Activated T-cell treated with anti-CD3 and anti-CD28 coated beads, Interleukin-2, amount 50 U/mL, for 4 hours (primary cell): ENCODE results near the gene CDT1. TPM values are rescaled to one million over a fixed set of nuclear protein-coding genes. Genes with fewer than 3 reads are reported as not detected.

Experiments
- ATAC-seq, 2 donors: fragments of 200-7000 bp; cut with Tn5 transposase; one replicate each; pipeline ENCODE4 v1.10.0; 2021
- DNase-seq: peaks from one replicate; pipeline ENCODE4 v3.0.0-alpha.2; 2020
- H3K27me3 Mint-ChIP-seq: one replicate; pipeline ENCODE4 v1.8.0; 2021; ENCODE audit warnings: low read depth, mixed read lengths
- H3K36me3 Mint-ChIP-seq: one replicate; pipeline ENCODE4 v1.8.0; 2022; ENCODE audit warnings: mixed read lengths; ENCODE audit not compliant: insufficient read depth
- H3K4me1 Mint-ChIP-seq: one replicate; pipeline ENCODE4 v1.8.0; 2021; ENCODE audit warnings: low read depth, mixed read lengths
- H3K4me3 Mint-ChIP-seq: one replicate; pipeline ENCODE4 v1.8.0; 2021; ENCODE audit warnings: mild to moderate bottlenecking, moderate library complexity, mixed read lengths
- H3K9me3 Mint-ChIP-seq: one replicate; pipeline ENCODE4 v1.8.0; 2021; ENCODE audit warnings: mixed read lengths
- total RNA-seq, 3 donors: library from RNA; stranded (reverse); gene quantifications; one replicate each; pipeline ENCODE4 v1.2.1, GENCODE V29; 2021

Gene CDT1
- total RNA-seq, 3 donors from 2014 or later, result 81.0 to 96.4 (median 87.2) TPM

DNA sequence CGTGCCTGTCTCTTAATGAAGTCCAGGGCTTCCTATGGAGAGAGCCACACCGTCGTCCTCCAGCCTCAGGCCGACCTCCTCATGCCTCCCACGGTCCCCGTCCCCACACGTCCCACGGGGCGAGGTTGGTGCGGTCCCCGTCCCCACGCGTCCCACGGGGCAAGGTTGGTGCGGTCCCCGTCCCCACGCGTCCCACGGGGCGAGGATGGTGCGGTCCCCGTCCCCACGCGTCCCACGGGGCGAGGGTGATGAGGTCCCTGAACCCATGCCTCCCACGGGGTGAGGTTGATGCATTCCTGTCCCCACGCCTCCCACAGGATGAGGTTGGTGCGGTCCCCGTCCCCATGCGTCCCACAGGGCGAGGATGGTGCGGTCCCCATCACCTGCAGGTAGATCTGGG, 32.2 kb downstream of the CDT1 start:
- DNase-seq (no peak), ATAC-seq (no peak)
- Mint-ChIP-seq H3K36me3 (peaks cover 3% of the 10 kb centered on the region), H3K27me3 (no peaks in the 10 kb centered on the region), H3K4me3 (no peak overlapping the region), H3K4me1 (no peaks in the 10 kb centered on the region), H3K9me3 (no peaks in the 10 kb centered on the region)

DNA sequence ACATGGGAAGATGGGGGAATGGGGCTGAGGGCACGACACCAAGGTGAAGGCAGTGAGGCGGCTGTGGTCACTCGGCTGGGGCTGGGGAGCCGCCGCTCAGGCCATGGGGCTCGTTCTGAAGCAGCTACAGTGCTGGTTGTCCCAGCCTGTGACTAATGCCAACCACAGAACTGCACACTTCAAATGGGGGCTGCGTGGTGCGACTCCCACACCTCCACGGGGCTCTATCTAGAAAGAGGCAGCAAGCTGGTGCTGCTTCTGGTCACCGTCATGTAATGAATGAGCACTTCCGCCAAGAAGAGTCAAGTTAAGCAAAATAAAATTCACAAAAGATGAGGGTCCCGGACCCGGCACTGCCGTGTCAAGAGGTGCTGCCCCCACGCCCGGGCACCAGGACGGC, 33.2 kb downstream of the CDT1 start:
- DNase-seq (no peak), ATAC-seq (no peak)
- no peak overlapping the region for H3K4me3 Mint-ChIP-seq
- no peaks in the 10 kb centered on the region for H3K9me3 Mint-ChIP-seq
- peaks cover 3% of the 10 kb centered on the region for H3K36me3 Mint-ChIP-seq
- H3K27me3 Mint-ChIP-seq, result no peaks in the 10 kb centered on the region
- no peaks in the 10 kb centered on the region for H3K4me1 Mint-ChIP-seq

DNA sequence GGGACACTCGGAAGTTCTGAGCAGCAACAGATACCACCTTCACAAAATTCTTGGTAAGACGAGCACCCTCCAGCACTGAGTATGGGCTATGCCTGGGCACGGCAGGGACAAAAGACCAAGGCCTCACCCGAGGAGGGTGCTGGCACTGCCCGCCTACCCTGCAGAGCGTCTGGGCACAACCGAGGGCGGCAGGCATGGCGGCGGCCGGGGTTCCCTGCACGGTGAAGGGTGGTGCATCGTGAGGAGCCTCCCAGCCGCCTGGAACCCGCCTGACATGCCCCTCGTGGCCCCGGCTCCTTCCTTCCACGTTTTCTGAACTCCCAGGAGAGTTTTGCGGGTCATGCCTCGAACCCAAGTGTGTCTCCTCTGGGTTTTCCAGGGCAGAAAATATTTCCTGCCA, 34.2 kb downstream of the CDT1 start:
- Mint-ChIP-seq H3K9me3 (no peaks in the 10 kb centered on the region), H3K4me1 (no peaks in the 10 kb centered on the region), H3K4me3 (no peak overlapping the region), H3K36me3 (peaks cover 3% of the 10 kb centered on the region), H3K27me3 (no peaks in the 10 kb centered on the region)
- no peak for ATAC-seq
- DNase-seq, result no peak

DNA sequence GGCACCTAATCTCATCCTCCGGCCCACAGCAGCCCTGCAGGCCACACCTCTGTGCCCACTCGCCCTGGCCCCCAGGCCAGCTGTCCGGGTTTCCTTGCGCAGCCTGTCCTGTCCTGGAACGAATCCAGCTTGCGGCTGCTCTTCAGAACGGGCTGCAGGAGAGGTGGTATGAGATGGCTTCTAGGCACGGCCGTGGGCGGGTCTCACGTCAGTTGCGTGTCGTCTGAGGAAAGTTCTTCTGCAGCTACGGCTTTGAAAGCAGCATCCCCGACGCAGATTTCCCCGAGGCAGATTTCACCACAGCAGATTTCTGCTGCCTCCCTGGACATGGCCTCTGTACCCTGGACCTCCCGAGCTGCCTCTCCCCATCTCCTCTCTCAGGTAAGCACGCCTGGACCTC, 35.0 kb downstream of the CDT1 start:
- no peak overlapping the region for H3K4me3 Mint-ChIP-seq
- H3K27me3 Mint-ChIP-seq, result no peaks in the 10 kb centered on the region
- H3K36me3 Mint-ChIP-seq, result peaks cover 3% of the 10 kb centered on the region
- H3K4me1 Mint-ChIP-seq, result no peaks in the 10 kb centered on the region
- ATAC-seq (no peak), DNase-seq (no peak)
- no peaks in the 10 kb centered on the region for H3K9me3 Mint-ChIP-seq

DNA sequence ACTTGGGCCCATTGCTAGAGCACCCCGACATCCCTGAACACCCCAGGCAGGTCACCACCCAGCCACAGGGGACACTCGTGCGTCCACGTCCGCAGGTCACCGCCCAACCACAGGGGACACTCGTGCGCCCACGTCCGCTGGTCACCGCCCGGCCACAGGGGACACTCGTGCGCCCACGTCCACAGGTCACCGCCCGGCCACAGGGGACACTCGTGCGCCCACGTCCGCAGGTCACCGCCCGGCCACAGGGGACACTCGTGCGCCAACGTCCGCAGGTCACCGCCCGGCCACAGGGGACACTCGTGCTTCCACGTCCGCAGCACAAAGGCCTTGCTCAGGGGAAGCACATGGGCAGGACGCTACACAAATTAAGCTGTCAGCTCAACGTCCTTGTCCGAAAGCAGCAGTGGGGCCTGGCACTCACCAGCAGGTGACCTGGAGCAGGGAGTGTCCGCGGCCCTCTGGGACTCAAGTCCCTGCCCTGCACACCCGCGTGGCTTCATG, 35.5 kb downstream of the CDT1 start:
- ATAC-seq, result no peak
- no peak overlapping the region for H3K4me3 Mint-ChIP-seq

DNA sequence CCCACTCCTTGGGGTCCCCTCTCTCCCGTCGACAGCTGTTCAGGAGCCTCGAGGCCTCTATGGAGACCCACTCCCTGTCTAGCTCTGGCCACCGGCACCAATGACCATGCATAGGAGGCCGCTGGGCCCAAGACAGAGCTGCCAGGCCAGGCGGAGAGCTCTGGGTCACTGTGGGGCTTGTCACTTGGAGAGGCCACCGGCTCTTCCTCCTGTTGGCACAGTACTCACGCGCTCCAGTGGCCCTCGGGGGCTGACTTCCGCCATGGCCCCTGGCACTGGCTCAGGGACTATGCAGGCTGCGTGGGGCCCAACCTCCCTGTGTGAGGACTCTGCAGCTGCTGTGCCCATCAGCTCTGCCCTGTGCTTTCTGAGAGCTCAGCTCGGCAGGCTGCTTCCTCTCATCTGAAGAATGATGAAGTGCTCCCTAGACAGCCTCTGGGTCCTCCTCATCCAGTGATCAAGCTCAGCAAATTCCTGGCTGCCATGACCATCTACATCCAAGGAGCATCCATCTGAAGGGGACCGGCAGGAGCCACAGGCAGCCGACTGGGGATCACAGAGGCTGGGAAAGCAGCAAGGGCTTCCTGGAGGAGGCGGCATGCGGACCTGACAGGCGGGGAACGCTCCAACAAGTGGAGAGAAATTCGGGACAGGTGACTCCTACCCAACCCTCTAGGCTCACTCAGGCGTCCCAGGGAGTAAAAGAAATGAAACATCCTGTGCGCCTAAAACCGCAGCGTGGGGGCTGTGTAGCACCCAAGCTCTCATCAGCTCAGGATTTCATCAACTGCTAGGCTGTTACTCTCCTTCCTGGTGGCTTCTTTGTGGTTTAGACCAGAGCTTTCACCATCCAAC, 36.4 kb downstream of the CDT1 start:
- no peaks in the 10 kb centered on the region for H3K27me3 Mint-ChIP-seq
- H3K4me3 Mint-ChIP-seq, result no peak overlapping the region
- H3K36me3 Mint-ChIP-seq, result peaks cover 3% of the 10 kb centered on the region
- DNase-seq (no peak), ATAC-seq (no peak)
- H3K4me1 Mint-ChIP-seq, result no peaks in the 10 kb centered on the region
- no peaks in the 10 kb centered on the region for H3K9me3 Mint-ChIP-seq

More for the DNA sequence above, 35.5 kb downstream of the CDT1 start:
- Mint-ChIP-seq H3K36me3 (peaks cover 3% of the 10 kb centered on the region), H3K9me3 (no peaks in the 10 kb centered on the region), H3K27me3 (no peaks in the 10 kb centered on the region), H3K4me1 (no peaks in the 10 kb centered on the region)
- no peak for DNase-seq

DNA sequence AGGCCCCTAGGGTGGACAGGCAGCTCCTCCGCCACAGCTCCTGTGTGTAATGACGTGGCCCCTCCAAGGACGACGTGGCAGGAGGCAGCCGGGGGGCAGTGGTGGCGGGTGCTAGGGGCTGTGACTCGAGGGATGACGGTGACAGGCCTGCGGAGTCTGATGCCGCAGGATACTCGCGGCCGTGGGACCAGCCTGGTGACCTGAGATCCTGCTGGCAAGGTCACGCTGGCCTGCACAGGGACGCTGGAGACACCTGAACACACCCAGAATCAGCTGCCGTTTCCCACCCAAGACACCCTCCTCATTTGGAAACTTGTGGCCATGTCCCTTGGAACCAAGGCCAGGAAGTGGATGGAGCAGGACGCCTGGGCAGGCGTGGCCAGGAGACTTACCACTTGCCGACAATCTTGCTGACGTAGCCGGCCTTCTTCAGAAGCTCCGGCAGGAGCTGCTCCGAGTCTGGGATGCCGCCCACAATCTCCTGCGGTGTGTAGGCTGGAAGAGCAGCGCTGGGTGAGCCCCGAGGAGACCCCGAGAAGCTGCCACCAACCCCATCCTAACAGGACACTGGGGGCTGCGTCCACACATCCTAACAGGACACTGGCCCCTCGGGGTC, 37.1 kb downstream of the CDT1 start:
- H3K4me1 Mint-ChIP-seq, result no peaks in the 10 kb centered on the region
- no peak overlapping the region for H3K4me3 Mint-ChIP-seq
- DNase-seq (no peak), ATAC-seq (no peak)
- no peaks in the 10 kb centered on the region for H3K27me3 Mint-ChIP-seq
- no peaks in the 10 kb centered on the region for H3K9me3 Mint-ChIP-seq
- no peaks in the 10 kb centered on the region for H3K36me3 Mint-ChIP-seq

DNA sequence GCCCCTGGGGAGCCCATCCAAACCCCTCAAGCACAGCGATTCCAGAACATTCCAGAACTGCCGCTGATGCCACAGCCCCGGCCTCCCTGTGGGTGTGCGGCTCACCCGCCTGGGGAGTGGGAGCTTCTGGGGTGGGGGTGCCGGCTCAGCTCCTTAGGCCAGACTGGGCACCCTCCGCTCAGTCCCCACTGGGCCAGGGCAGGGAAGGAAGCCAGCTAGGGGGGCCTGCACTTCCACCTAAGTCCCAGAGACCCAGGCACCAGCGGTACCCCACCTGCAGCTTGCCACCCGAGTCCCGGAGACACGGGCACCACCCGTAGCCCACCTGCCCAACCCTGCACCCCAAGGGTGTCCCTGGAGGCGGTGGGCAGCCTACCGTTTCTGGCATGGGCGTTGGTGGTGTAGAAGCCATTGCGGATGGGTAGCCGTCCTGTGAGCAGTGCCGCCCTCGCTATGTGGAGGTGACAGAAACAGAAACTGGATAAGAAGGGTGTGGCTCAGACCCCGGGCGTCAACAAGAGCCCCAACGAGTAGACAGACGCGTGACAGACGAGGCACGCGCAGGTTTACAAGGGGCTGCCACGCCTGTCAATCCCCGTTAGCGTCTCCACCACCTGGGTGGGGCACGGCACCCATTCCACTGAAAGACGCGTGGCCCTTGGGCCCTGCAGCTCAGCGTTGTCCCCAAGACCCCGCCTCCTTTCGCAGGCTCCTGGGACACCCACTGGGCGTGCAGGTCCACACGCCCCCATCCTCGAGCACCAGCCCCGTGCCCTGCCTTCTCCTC, 38.1 kb downstream of the CDT1 start:
- ATAC-seq (no peak), DNase-seq (no peak)
- Mint-ChIP-seq H3K9me3 (no peaks in the 10 kb centered on the region), H3K27me3 (no peaks in the 10 kb centered on the region), H3K36me3 (no peaks in the 10 kb centered on the region), H3K4me1 (no peaks in the 10 kb centered on the region), H3K4me3 (no peak overlapping the region)

DNA sequence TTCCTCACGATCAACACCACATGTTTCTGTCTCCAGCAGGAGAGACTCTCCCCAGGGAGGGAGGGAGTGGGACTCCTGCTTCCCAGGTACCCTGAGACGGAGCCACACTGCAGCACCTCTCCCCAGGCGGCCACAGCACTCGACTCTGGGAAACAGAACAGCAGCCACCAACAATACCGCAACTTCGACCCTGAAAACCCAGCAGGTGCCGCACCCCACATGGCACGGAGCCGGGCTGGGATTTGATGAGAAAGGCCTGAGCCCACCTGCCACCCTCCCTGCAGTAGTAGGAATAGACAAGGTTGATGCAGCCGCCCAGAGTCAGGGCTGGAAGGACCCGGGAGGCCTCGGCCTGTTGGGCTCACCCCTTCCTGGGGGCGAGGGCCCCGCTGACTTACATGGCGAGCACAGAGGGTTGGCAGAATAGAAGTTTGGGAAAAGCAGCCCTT, 38.7 kb downstream of the CDT1 start:
- H3K36me3 Mint-ChIP-seq, result no peaks in the 10 kb centered on the region

DNA sequence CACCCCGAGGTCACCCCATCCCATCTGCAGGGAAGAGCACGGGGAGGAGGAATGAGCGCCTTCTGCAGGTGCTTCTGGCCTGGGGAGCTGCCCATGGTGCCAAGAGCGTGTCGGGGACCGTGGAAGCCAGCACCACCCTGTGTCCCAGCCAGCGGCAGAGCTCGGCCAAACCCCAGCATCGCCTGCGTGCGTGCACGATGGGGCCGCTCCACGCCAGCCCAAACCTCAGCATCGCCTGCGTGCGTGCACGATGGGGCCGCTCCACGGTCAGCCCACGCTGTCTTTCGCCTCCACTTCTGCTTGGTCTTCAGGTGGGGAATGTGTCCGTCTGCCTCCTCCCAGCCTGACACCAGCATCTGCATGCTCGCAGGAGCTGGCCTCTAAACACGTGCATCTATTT, 39.2 kb downstream of the CDT1 start:
- no peaks in the 10 kb centered on the region for H3K4me1 Mint-ChIP-seq
- H3K36me3 Mint-ChIP-seq, result no peaks in the 10 kb centered on the region
- no peaks in the 10 kb centered on the region for H3K9me3 Mint-ChIP-seq
- no peak for ATAC-seq
- H3K4me3 Mint-ChIP-seq, result no peak overlapping the region
- no peak for DNase-seq
- H3K27me3 Mint-ChIP-seq, result no peaks in the 10 kb centered on the region

More for the DNA sequence above, 38.7 kb downstream of the CDT1 start:
- no peaks in the 10 kb centered on the region for H3K9me3 Mint-ChIP-seq
- DNase-seq, result no peak
- no peak overlapping the region for H3K4me3 Mint-ChIP-seq
- no peaks in the 10 kb centered on the region for H3K27me3 Mint-ChIP-seq
- H3K4me1 Mint-ChIP-seq, result no peaks in the 10 kb centered on the region
- ATAC-seq, result no peak

DNA sequence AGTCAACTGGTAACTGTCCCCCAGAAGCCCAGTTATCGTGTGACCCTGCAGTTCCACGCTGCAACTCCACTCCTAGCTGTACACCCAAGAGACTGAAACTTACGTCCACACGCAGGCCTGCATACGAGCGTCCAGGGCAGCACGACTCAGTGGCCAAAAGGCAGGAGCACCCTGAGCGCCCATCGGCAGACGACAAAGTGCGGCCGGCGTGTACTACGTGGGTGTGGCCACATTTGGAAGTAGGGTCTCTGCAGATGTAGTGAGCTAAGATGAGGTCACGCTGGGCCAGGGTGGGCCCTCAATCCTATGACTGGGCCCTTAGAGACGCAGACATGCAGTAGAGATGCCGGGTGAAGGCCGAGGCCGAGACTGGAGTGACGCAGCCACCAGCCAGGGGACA, 39.7 kb downstream of the CDT1 start:
- Mint-ChIP-seq H3K4me3 (no peak overlapping the region), H3K4me1 (no peaks in the 10 kb centered on the region), H3K36me3 (no peaks in the 10 kb centered on the region), H3K9me3 (no peaks in the 10 kb centered on the region), H3K27me3 (no peaks in the 10 kb centered on the region)
- DNase-seq (no peak), ATAC-seq (no peak)

DNA sequence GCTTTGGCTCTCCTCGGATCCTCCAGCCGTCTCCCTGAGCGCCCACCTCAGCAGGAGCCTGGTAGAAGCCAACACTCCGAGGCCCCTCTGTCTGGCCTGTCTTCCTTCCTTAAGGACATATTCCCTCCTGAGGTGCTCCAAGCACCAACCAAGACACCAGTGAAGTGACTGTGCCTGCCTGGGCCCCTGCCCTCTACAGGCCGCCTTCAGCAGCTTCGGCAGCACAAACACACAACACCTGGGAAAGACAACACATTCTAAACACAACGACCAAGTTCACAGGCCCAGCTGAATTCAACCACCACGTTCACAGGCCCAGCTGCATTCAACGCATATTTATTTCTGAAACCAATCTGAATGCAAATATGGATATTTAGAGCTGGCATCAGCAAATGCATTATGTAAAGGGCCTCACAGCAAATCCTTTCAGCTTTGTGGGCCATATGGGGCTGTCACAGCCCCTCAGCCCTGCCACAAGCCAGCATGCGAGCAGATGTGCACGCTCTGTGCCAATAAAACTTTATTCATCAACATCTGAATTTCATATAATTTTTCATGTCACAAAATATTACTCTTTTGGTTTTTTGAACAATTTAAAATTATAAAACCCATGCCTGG, 40.9 kb downstream of the CDT1 start:
- Mint-ChIP-seq H3K4me3 (no peak overlapping the region), H3K9me3 (no peaks in the 10 kb centered on the region), H3K27me3 (no peaks in the 10 kb centered on the region), H3K36me3 (no peaks in the 10 kb centered on the region), H3K4me1 (no peaks in the 10 kb centered on the region)
- ATAC-seq, result no peak
- no peak for DNase-seq

DNA sequence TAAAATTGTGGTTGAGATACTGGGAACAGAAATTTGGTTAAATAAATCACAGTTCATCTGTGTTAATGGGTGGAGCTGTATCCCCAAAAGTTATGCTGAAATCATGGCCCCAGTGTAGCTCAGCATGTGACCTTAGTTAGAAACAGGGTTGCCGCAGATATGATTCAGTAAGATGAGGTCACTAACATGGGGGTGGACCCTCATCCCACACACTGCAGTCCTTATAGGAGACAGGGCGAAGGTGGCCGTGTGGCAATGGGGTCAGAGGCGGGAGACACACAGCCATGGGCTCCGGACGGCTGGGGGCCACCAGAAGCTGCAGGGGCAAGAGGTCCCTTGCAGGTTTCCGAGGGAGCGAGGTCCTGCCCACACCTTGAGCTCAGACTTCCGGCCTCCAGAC, 42.5 kb downstream of the CDT1 start:
- ATAC-seq (no peak), DNase-seq (no peak)
- H3K27me3 Mint-ChIP-seq, result no peaks in the 10 kb centered on the region
- no peak overlapping the region for H3K4me3 Mint-ChIP-seq
- no peaks in the 10 kb centered on the region for H3K4me1 Mint-ChIP-seq
- H3K9me3 Mint-ChIP-seq, result no peaks in the 10 kb centered on the region
- H3K36me3 Mint-ChIP-seq, result peaks cover 3% of the 10 kb centered on the region

DNA sequence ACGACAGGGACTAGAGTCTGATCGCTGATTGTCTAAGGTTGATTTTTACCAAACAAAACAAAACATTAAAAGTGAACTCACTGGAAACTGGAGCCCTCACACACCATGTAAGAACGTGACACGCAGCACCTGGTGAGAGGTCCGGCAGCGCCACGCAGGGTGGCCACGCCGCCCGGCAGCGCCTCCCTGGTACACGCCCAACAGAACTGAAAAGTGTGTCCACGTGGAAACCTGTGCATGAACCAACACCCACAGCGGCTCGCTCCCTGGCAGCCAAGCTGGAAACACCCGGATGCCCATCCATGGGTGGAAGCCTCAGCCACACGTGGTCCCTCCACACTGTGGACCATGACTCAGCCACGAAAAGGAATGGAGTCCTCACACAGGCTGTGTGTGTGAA, 44.1 kb downstream of the CDT1 start:
- no peak overlapping the region for H3K4me3 Mint-ChIP-seq
- peaks cover 3% of the 10 kb centered on the region for H3K36me3 Mint-ChIP-seq
- H3K9me3 Mint-ChIP-seq, result no peaks in the 10 kb centered on the region

More for the DNA sequence above, 44.1 kb downstream of the CDT1 start:
- ATAC-seq (no peak), DNase-seq (no peak)
- peaks cover 3% of the 10 kb centered on the region for H3K4me1 Mint-ChIP-seq
- H3K27me3 Mint-ChIP-seq, result no peaks in the 10 kb centered on the region
